BJ (cell line): ENCODE data around the gene GDPD3. TPM values are rescaled to one million over a fixed set of nuclear protein-coding genes. Genes with fewer than 3 reads are reported as not detected.
A peak's percentile ranks its signal among the peaks of the same experiment; 100 is the strongest.

Experiments used
- CTCF ChIA-PET: fragments of 350-600 bp; formaldehyde crosslinking; extraction: SDS; loops from one replicate; lab custom pipeline; 2021; ENCODE audit warnings: antibody characterized with exemption, inconsistent platforms; lab: Yijun Ruan, JAX
- POLR2A ChIA-PET: fragments of 300-600 bp; sonication (Branson Sonifier 250); formaldehyde crosslinking; extraction: SDS; loops from one replicate; lab custom pipeline; 2021; ENCODE audit warnings: antibody characterized with exemption; lab: Charles Lee
- DNase-seq: peaks from one replicate; pipeline ENCODE4 v3.0.0-alpha.2; 2011; ENCODE audit warnings: low read depth
- H3K27me3 ChIP-seq: 2 replicates; pipeline ENCODE4 v1.6.0; 2011; ENCODE audit warnings: low read length; ENCODE audit not compliant: control insufficient read depth, insufficient read depth
- H3K36me3 ChIP-seq: 2 replicates; pipeline ENCODE4 v1.5.1; 2011; ENCODE audit warnings: low read length; ENCODE audit not compliant: control insufficient read depth, insufficient read depth
- H3K4me3 ChIP-seq: 2 replicates; pipeline ENCODE4 v1.5.1; 2011; ENCODE audit warnings: low read depth, mild to moderate bottlenecking, control low read depth, low read length
- polyA plus RNA-seq: library from polyadenylated mRNA; depleted of rRNA; stranded (reverse); fragments of >200 nt; gene quantifications from 2 replicates; pipeline ENCODE4 v1.2.3, GENCODE V29; 2011
- TF ChIP-seq, protein P1 (sequence below): IDR thresholded peaks from 2 replicates; pipeline ENCODE4 v1.5.1; 2011; ENCODE audit warnings: low read depth, mild to moderate bottlenecking, control low read depth, inconsistent platforms, low read length, moderate library complexity; ENCODE audit not compliant: insufficient read depth

Gene GDPD3
- polyA plus RNA-seq, 1 experiment, result 2.0 TPM

GRCh38 chr16:30065943-30066760 lies 47.2 kb downstream of the GDPD3 start:
- Histone ChIP-seq H3K36me3 (peaks cover 35% of the 10 kb centered on the region), H3K27me3 (no peaks in the 10 kb centered on the region), H3K4me3 (peak overlapping the region; percentile 99)
- TF ChIP-seq, protein P1, sequence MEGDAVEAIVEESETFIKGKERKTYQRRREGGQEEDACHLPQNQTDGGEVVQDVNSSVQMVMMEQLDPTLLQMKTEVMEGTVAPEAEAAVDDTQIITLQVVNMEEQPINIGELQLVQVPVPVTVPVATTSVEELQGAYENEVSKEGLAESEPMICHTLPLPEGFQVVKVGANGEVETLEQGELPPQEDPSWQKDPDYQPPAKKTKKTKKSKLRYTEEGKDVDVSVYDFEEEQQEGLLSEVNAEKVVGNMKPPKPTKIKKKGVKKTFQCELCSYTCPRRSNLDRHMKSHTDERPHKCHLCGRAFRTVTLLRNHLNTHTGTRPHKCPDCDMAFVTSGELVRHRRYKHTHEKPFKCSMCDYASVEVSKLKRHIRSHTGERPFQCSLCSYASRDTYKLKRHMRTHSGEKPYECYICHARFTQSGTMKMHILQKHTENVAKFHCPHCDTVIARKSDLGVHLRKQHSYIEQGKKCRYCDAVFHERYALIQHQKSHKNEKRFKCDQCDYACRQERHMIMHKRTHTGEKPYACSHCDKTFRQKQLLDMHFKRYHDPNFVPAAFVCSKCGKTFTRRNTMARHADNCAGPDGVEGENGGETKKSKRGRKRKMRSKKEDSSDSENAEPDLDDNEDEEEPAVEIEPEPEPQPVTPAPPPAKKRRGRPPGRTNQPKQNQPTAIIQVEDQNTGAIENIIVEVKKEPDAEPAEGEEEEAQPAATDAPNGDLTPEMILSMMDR, result no peak
- ChIA-PET CTCF (interaction anchor here (1.0 to 2.0 kb wide), 6 partner anchors 9 to 254 kb away, joined by 3 to 10 read pairs (median 4); partner anchors contain the start of genes PRRT2 and TBX6), POLR2A (interaction anchor here (0.6 to 1.3 kb wide), 7 partner anchors 9 to 249 kb away, joined by 3 to 33 read pairs (median 4); partner anchors contain the start of gene TBX6)
- no peak for DNase-seq

- ChIA-PET POLR2A (interaction anchor here (0.6 to 1.3 kb wide), 10 partner anchors 10 to 1252 kb away, joined by 3 to 33 read pairs (median 4); partner anchors contain the start of gene TBX6), CTCF (interaction anchor here (1.1 to 2.0 kb wide), 6 partner anchors 8 to 253 kb away, joined by 3 to 10 read pairs (median 4); partner anchors contain the start of genes PRRT2 and TBX6)
- Histone ChIP-seq H3K4me3 (peak within 1 kb of the TSS; percentile 99), H3K27me3 (no peaks in the 10 kb centered on the region), H3K36me3 (peaks cover 33% of the 10 kb centered on the region)
- peak; percentile 92 for DNase-seq
- TF ChIP-seq, protein P1, result no peak
Measured at GRCh38 chr16:30065102-30065942, 48.0 kb downstream of the GDPD3 start, which contains the start of gene ALDOA. Gene ALDOA, plus strand, starts transcription at chr16:30065760. Its CDS starts 1,138 bp downstream, at chr16:30066898.

- POLR2A ChIA-PET, result interaction anchor here (0.6 to 1.3 kb wide), 5 partner anchors 11 to 595 kb away, joined by 3 to 5 read pairs (median 3); partner anchors contain the start of gene TBX6
Measured at GRCh38 chr16:30064729-30065101, 48.6 kb downstream of the GDPD3 start.

DNA sequence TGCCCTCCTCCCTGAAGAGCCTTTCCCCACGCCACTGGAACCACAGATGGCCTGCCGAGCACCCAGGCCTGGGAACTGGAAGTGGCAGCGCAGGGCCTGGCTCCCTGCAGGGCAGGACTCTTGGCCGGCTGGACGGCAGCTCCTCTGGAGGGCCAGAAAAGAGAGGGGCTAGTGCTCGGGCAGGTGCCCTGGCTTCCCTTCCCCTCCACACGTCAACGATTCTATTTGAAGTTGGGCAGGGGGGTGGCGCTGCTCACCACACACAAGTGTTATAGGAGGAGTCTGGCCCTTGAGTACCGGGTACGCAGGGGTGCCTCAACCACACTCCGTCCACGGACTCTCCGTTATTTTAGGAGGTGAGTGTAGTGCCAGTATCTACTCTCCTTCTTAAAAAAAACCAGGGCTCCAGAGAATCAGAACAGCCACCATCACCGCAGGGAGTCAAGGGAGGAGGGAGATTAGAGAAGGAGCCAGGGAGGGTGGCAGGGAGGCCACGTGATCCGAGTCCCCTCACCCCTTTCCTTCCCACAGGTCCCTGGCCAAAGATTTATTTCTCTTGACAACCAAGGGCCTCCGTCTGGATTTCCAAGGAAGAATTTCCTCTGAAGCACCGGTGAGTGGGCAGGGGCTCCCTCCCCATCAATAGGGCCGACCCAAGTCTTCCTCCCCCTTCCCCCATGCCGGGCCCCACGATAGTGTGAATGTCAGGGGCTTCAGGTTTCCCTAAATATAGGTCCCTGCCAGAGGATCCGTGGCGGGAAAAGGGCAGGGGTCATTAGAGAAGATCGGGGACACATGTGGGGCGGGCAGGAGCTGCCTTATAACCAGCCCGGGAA lies 49.2 kb downstream of the GDPD3 start:
- H3K27me3 ChIP-seq, result no peaks in the 10 kb centered on the region
- no peak for DNase-seq

More at GRCh38 chr16:30064729-30065101, 48.6 kb downstream of the GDPD3 start:
- peaks cover 28% of the 10 kb centered on the region for H3K36me3 ChIP-seq
- TF ChIP-seq, protein P1, result no peak
- CTCF ChIA-PET, result interaction anchor here (1.1 to 1.3 kb wide), 3 partner anchors 8 to 26 kb away, joined by 3 to 7 read pairs (median 3); no protein-coding TSS in a partner anchor
- no peak for DNase-seq
- H3K4me3 ChIP-seq, result peak overlapping the region; percentile 62
- no peaks in the 10 kb centered on the region for H3K27me3 ChIP-seq

More for the DNA sequence above, 49.2 kb downstream of the GDPD3 start:
- Histone ChIP-seq H3K4me3 (peak overlapping the region; percentile 62), H3K36me3 (peaks cover 22% of the 10 kb centered on the region)
- POLR2A ChIA-PET, result no interaction called here
- TF ChIP-seq, protein P1, result peak; percentile 15; the same call in 1 of the 2 replicates
- CTCF ChIA-PET, result interaction anchor here (1.1 to 1.7 kb wide), 5 partner anchors 9 to 48 kb away, joined by 3 to 8 read pairs (median 4); partner anchors contain the start of gene TLCD3B
